Type B pancreatic cell (in vitro differentiated cells): ENCODE measurements around the gene KLHL29. TPM values are rescaled to one million over a fixed set of nuclear protein-coding genes. Genes with fewer than 3 reads are reported as not detected.

Source experiments
- DNase-seq: peaks from one replicate; pipeline ENCODE4 v3.0.0; 2021; ENCODE audit warnings: mixed read lengths; ENCODE audit not compliant: unreplicated experiment; ENCODE audit errors: extremely low spot score
- H3K27ac Mint-ChIP-seq: 2 replicates; pipeline ENCODE4 v1.8.0; 2021; ENCODE audit warnings: mild to moderate bottlenecking, mixed read lengths
- H3K27me3 Mint-ChIP-seq: 2 replicates; pipeline ENCODE4 v1.8.0; 2021; ENCODE audit warnings: mixed read lengths
- H3K36me3 Mint-ChIP-seq: 2 replicates; pipeline ENCODE4 v1.8.0; 2021; ENCODE audit warnings: mixed read lengths
- H3K4me1 Mint-ChIP-seq: one replicate; pipeline ENCODE4 v1.8.0; 2021; ENCODE audit warnings: mixed read lengths; ENCODE audit not compliant: unreplicated experiment
- H3K4me3 Mint-ChIP-seq: 2 replicates; pipeline ENCODE4 v1.8.0; 2021; ENCODE audit warnings: mild to moderate bottlenecking, mixed read lengths
- H3K9me3 Mint-ChIP-seq: 2 replicates; pipeline ENCODE4 v1.8.0; 2021; ENCODE audit warnings: mixed read lengths
- CTCF ChIP-seq: fragments of 200-600 bp; sonication (generic); conservative IDR thresholded peaks from 2 replicates; pipeline ENCODE4 v1.5.0; 2021; ENCODE audit warnings: antibody characterized with exemption, mild to moderate bottlenecking
- total RNA-seq: library from RNA; stranded (reverse); gene quantifications from 2 replicates; pipeline ENCODE4 v1.2.1, GENCODE V29; 2021; ENCODE audit warnings: low replicate concordance

KLHL29 gene
- total RNA-seq, 1 donor from 2014 or later, result 24.1 TPM

GRCh38 chr2:23456881-23457760 lies 72.1 kb downstream of the KLHL29 start:
- no peak for TF ChIP-seq CTCF
- Mint-ChIP-seq H3K9me3 (no peaks in the 10 kb centered on the region), H3K4me3 (no peak overlapping the region), H3K4me1 (peaks cover 28% of the 10 kb centered on the region), H3K27ac (no peak overlapping the region), H3K36me3 (peaks cover 3% of the 10 kb centered on the region), H3K27me3 (no peaks in the 10 kb centered on the region)
- no peak for DNase-seq

GRCh38 chr2:23457990-23458682 lies 73.2 kb downstream of the KLHL29 start:
- peaks cover 3% of the 10 kb centered on the region for H3K36me3 Mint-ChIP-seq
- H3K4me3 Mint-ChIP-seq, result no peak overlapping the region
- H3K9me3 Mint-ChIP-seq, result no peaks in the 10 kb centered on the region
- TF ChIP-seq CTCF, result no peak
- H3K27me3 Mint-ChIP-seq, result no peaks in the 10 kb centered on the region
- no peak overlapping the region for H3K27ac Mint-ChIP-seq
- DNase-seq, result no peak
- peaks cover 22% of the 10 kb centered on the region for H3K4me1 Mint-ChIP-seq

GRCh38 chr2:23459032-23459431 lies 74.1 kb downstream of the KLHL29 start:
- peaks cover 3% of the 10 kb centered on the region for H3K36me3 Mint-ChIP-seq
- no peak overlapping the region for H3K4me3 Mint-ChIP-seq
- H3K27me3 Mint-ChIP-seq, result no peaks in the 10 kb centered on the region
- H3K4me1 Mint-ChIP-seq, result peaks cover 17% of the 10 kb centered on the region
- no peak for TF ChIP-seq CTCF
- H3K9me3 Mint-ChIP-seq, result no peaks in the 10 kb centered on the region
- H3K27ac Mint-ChIP-seq, result no peak overlapping the region
- no peak for DNase-seq

GRCh38 chr2:23460228-23460627 lies 75.2 kb downstream of the KLHL29 start:
- Mint-ChIP-seq H3K4me3 (no peak overlapping the region), H3K27me3 (no peaks in the 10 kb centered on the region), H3K9me3 (no peaks in the 10 kb centered on the region), H3K4me1 (peaks cover 9% of the 10 kb centered on the region), H3K36me3 (no peaks in the 10 kb centered on the region), H3K27ac (no peak overlapping the region)
- no peak for DNase-seq
- TF ChIP-seq CTCF, result peak; percentile 65

GRCh38 chr2:23460993-23461392 lies 76.0 kb downstream of the KLHL29 start:
- Mint-ChIP-seq H3K27me3 (no peaks in the 10 kb centered on the region), H3K4me1 (peaks cover 12% of the 10 kb centered on the region), H3K4me3 (no peak overlapping the region), H3K36me3 (peaks cover 3% of the 10 kb centered on the region), H3K9me3 (no peaks in the 10 kb centered on the region), H3K27ac (no peak overlapping the region)
- no peak for DNase-seq
- TF ChIP-seq CTCF, result no peak
